ENCODE results near the gene CDKN2AIPNL.
"Not testable (repeated sequence)": the region's sequence is repeated elsewhere in the genome, so short reads cannot be mapped to it uniquely, and the experiment has no call there.

Gene CDKN2AIPNL

GRCh38 chr5:134437847-134438581 lies 26.3 kb upstream of the CDKN2AIPNL start:
- DNase-seq: no peak

DNA sequence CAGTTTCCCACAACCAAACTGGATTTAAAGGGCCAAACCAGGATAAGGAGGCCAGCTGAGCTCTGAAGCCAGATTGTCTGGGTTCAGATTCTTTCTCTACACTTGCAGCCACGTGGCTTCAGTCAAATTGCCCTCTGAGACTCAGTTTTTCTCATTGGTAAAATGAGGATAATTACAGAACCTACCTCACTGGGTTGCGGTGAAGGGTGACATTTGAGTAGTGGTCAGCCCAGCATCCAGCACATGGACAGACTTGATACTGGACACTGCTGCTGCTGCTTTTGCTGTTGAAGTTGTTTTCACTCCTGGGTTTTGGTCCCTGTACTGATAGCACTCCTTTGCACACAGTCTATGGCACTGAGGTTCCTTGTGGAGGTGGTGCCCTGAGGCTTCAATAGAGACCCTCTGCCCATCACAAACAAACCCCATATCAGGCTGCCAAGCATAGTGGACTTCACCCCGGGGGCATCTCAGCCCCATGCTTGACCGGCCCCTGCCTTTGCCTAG lies 25.7 kb upstream of the CDKN2AIPNL start:
- DNase-seq: no peak

- DNase-seq: peak; percentile 58 to 90 (median 81)
These were observed 25.1 kb upstream of the CDKN2AIPNL start for GRCh38 chr5:134436523-134437339.

- DNase-seq: no peak
These were observed 23.9 kb upstream of the CDKN2AIPNL start for GRCh38 chr5:134435560-134435959.

GRCh38 chr5:134432677-134433359 lies 21.1 kb upstream of the CDKN2AIPNL start:
- no peak for DNase-seq

DNA sequence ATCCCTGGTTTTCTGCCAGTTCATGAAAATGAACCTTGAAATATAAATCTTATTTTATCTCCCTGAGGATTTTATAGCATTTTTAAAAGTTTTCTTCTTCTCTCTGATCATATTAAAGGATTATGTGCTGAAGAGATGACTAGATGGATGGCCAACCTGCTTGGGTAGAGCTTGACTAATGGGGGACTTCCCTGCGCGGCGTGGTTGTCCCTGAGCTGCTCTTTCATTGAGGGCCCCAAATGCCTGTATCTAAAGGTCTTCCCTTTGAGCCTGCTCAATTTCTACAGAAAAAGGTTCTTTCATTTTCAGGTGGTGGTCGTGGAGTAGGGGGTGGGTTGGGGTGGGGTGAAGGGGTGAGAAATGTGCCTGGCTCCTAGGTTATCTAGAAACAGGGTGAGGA lies 20.5 kb upstream of the CDKN2AIPNL start:
- no peak for DNase-seq

GRCh38 chr5:134430001-134430569 lies 18.4 kb upstream of the CDKN2AIPNL start:
- DNase-seq: no peak

- DNase-seq: no peak
These were observed 15.9 kb upstream of the CDKN2AIPNL start for GRCh38 chr5:134427540-134428041.

DNA sequence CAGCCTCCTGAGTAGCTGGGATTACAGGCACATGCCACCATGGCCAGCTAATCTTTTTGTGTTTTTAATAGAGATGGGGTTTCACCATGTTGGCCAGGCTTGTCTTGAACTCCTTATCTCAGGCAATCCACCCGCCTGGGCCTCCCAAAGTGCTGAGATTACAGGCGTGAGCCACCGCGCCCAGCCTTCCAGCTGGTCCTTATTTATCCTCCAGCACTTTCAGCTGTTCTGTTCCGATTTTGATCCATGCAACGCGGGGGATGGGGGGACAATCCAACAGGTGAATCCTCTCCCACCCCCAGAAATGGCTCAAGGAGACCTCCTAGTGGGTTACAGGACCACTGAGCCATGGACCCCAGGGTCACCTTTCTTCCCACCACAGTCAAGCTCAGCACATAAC lies 14.7 kb upstream of the CDKN2AIPNL start:
- no peak for DNase-seq

GRCh38 chr5:134423376-134423775 lies 11.7 kb upstream of the CDKN2AIPNL start:
- DNase-seq: no peak

- no peak for DNase-seq
These were observed 11.2 kb upstream of the CDKN2AIPNL start for GRCh38 chr5:134422791-134423365.

- DNase-seq: not testable (repeated sequence)
These were observed 9.4 kb upstream of the CDKN2AIPNL start for GRCh38 chr5:134421038-134421437.

DNA sequence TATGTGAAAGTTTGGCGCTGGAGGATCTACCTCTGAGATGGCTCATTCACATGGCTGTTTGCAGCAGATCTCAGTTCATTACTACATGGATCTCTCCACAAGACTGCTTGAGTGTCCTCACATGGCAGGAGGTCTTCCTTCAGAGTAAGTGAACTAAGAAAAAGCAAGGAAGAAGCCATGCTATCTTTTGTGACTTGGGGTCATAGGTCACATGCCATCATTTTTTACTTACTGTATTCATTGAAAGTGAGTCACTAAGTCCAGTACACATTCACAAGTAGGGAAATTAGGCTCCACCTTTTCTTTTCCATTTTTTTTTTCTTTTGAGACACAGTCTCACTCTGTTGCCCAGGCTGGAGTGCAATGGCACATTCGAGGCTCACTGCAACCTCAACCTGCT lies 8.7 kb upstream of the CDKN2AIPNL start:
- no peak for DNase-seq

GRCh38 chr5:134418958-134419357 lies 7.3 kb upstream of the CDKN2AIPNL start:
- no peak for DNase-seq

DNA sequence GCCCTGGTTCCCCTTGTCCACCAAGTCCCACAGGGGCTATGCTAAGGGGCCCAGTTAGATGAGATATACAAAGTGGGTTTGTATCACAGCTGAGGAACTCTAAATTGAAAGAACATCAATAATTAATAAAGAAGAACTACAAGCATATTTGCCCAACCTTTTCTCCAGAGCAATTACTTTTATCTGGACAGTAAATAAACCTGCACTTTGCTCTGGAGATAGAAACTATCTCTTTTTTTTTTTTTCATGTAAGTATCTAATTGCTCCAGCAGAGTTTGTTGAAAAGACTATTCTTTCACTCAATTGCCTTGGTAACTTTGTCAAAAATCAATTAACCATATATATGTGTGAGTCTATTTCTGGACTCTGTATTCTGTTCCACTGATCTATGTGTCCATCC lies 6.0 kb upstream of the CDKN2AIPNL start:
- DNase-seq: no peak

- DNase-seq: no peak
These were observed 1.4 kb upstream of the CDKN2AIPNL start for GRCh38 chr5:134413046-134413445.

DNA sequence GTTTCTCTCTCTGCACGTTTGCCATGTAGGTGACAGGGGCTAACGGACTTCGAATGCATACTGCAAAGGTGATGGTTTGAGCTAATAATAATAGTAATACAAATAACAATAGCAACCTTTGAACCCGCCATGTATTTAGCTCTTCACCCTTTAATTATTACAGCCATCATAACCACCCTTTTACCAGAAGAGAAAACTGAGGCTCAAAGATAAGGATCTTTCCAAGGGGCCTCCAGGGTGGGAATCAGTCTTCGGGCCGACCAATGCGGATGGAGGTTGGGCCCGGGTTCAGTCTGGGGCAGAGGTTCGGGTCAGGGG lies 494 bp downstream of the CDKN2AIPNL start:
- no peak for DNase-seq

- no peak for DNase-seq
These were observed 859 bp downstream of the CDKN2AIPNL start for GRCh38 chr5:134410822-134411221.

DNA sequence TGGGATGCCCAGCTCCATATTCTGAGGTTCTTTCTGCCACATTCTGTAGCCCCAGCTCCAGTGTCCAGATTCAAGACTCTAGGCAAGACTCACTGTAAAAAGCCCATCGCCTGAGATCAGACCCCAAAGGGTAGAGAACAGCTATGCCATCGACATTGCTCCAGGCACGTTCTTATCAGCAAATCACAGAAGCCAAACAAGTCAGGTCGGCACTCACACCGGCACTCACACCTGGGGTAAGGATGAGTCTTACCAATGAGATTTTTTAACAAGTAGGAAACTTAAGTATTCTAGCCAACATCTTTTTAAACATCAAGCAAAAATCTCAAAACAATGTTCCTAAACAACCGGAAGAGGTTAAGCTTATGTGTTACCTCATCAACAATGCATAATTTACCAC lies 2.4 kb downstream of the CDKN2AIPNL start:
- no peak for DNase-seq

- no peak for DNase-seq
These were observed 5.3 kb downstream of the CDKN2AIPNL start for GRCh38 chr5:134406390-134406789.

DNA sequence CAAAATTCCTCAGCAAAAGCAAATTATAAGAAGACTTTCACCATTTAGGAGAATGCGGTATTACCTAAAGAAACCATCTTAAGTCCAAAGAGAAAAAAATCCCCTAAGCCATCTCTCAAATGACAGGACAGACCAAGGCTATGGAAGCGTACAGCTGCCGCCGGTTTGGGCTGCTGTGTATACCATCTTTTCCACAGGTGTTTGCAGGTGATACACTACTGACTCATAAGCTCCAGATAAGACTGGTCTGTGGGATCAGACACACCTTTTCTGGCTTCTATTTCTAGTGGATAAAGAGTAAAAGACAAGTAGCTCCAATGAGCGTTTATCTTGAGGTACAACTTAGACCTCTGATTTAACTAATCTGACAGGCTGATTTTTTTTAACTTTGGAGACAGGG lies 7.7 kb downstream of the CDKN2AIPNL start:
- DNase-seq: no peak

DNA sequence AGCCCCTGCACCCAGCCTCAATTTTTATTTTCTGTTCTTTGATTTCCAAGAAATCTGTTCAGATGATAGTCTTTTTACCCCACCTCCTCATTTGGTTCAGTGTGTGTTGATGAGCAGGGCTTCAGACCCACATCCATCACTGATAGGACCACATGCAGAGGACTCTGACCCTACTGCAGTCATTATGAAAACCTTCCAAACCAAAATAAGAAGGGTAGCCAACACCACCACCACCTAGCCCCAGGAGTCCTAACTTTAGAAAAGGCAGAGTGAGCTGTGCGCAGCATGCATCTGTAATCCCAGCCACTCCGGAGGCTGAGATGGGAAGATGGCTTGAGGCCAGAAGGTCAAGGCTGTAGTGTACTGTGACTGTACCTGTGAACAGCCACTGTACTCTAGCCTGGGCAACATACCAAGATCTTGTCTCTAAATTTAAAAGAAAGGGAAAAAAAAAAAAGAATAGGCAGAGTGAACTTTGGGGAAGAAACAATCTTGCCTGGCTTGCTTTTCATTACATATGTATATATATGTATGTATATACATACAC lies 13.0 kb downstream of the CDKN2AIPNL start:
- no peak for DNase-seq

All from NCI-H1417 (cell line).